GM20000 (cell line): ENCODE measurements around the gene KLHL3.

Experiments
- DNase-seq: peaks from one replicate; pipeline ENCODE4 v3.0.0; 2012; ENCODE audit warnings: low spot score
- CTCF ChIP-seq: IDR thresholded peaks from 2 replicates; pipeline ENCODE4 v1.5.1; 2012; ENCODE audit warnings: mild to moderate bottlenecking, control low read depth; ENCODE audit errors: extremely low read depth, missing control alignments

The KLHL3 gene

GRCh38 chr5:137741718-137742117, 5.8 kb upstream of the KLHL3 start:
- DNase-seq = no peak
- TF ChIP-seq CTCF = no peak

DNA sequence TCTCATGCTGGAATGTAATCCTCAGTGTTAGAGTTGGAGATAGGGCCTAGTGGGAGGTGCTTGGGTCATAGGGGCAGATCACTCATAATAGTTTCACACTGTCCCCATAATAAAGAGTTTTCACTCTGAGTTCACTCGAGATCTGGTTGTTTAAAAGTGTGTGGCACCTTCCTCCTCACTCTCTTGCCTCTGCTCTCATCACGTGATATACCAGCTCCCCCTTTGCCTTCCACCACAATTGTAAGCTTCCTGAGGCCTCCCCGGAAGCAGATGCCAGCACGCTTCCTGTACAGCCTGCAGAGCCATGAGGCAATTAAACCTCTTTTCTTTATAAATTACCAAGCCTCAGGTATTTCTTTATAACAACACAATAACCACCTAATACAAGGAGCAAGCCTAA, 3.8 kb upstream of the KLHL3 start:
- no peak for TF ChIP-seq CTCF
- DNase-seq = no peak

- no peak for TF ChIP-seq CTCF
- DNase-seq = no peak
Measured at GRCh38 chr5:137738947-137739346, 3.1 kb upstream of the KLHL3 start.

- no peak for DNase-seq
- no peak for TF ChIP-seq CTCF
Measured at GRCh38 chr5:137737349-137738131, 1.7 kb upstream of the KLHL3 start.

- no peak for DNase-seq
- TF ChIP-seq CTCF = no peak
Measured at GRCh38 chr5:137736496-137736895, 607 bp upstream of the KLHL3 start.

DNA sequence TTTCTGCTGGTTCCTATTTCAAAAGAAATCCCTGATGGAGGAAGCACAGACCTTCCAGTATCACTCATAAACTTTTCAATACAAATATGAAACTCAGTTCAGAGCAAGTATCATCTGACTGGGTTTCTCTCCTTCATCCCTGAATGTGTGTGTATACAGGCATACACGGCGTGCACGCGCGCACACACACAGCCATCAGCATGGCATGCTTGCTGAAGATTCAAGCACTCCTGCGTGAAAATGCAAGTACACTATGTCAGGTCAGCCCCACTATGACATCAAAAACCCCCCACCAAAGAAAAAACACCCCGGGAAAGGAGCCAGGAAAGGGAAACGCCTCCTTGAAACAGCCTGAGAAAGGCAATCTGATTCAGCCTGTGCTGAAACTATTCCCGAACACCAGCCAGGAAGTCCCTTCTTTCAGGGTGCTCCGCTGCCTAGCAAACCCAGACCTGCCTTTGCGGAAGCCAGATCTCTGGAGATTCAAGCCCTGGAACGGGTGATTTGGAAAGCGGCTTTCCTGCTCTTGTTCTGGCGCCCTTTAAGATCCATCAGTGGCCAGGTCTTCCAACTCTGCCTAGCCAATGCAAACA, 831 bp downstream of the KLHL3 start:
- no peak for DNase-seq
- TF ChIP-seq CTCF = no peak

DNA sequence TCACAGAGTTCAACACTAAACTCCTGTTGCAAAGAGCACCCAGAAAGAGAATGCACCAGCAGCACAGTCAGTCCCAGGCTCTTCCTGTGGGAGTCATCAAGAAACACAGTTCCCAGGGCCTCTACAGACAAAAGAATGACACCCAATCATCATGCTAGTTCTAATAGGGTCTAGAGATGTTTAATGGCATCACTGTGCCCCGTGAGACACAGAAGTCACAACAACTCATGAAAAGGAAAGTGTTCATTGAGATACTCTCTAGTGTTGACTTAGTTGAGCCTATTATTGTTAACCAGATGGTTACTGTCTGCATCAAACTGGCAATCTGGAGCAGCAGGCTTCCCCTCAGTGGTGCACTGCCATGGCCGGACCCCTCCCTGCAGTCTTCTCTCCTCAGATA, 1.6 kb downstream of the KLHL3 start:
- DNase-seq = no peak

More for the DNA sequence above, 1.6 kb downstream of the KLHL3 start:
- TF ChIP-seq CTCF = no peak
